Fibroblast of villous mesenchyme (primary cell): ENCODE data around the gene ST3GAL4. TPM values are rescaled to one million over a fixed set of nuclear protein-coding genes. Genes with fewer than 3 reads are reported as not detected.

ENCODE experiments used
- DNase-seq: peaks from one replicate; pipeline ENCODE4 v3.0.0-alpha.2; 2010; ENCODE audit warnings: low read depth
- H3K4me3 ChIP-seq: 2 replicates; pipeline ENCODE4 v1.5.1; 2011; ENCODE audit warnings: low read depth, mild to moderate bottlenecking, low read length
- total RNA-seq: library from RNA; depleted of rRNA; stranded (reverse); fragments of >200 nt; gene quantifications from 2 replicates; pipeline ENCODE4 v1.2.3, GENCODE V29; 2012
- TF ChIP-seq, protein P1 (sequence below): IDR thresholded peaks from 2 replicates; pipeline ENCODE4 v1.5.1; 2012; ENCODE audit warnings: low read depth, mild to moderate bottlenecking, low read length; ENCODE audit not compliant: insufficient read depth

ST3GAL4 gene
- total RNA-seq, 1 donor: 16.8 TPM

DNA sequence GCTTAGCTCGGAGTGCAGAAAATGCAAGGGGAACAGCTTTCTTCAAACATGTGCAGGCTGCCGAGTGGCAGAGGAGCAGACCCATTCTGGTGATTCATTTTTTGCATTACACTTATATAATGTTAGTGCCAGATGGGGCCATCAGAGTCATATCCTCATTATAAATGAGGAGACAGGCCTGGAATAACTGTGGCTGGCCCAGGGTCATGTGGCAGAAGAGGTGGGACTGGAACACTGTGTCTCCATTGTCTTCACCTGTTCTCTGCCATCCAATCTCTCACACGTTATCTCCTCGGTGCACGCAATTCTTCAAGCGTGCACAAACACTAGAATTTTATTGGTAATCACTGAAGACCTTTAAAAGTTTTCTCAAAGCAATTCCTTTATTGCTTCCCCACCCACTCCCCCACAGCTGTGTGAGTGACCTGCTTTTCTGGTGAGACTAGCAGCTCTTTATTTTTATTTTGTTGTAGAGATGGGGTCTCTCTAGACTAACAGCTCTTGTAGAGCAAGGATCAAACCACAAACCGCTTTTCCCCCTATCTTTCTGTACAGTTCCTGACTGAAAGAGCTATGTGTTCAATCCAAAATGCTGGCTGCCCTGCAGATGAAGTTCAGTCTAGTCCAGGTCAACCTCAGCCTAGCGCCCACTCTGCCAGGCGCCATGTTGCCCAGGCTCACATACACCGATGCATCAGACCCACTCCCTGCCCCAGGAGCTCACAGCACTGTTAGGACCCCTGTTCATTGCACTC is 75.3 kb downstream of the ST3GAL4 start:
- TF ChIP-seq, protein P1, sequence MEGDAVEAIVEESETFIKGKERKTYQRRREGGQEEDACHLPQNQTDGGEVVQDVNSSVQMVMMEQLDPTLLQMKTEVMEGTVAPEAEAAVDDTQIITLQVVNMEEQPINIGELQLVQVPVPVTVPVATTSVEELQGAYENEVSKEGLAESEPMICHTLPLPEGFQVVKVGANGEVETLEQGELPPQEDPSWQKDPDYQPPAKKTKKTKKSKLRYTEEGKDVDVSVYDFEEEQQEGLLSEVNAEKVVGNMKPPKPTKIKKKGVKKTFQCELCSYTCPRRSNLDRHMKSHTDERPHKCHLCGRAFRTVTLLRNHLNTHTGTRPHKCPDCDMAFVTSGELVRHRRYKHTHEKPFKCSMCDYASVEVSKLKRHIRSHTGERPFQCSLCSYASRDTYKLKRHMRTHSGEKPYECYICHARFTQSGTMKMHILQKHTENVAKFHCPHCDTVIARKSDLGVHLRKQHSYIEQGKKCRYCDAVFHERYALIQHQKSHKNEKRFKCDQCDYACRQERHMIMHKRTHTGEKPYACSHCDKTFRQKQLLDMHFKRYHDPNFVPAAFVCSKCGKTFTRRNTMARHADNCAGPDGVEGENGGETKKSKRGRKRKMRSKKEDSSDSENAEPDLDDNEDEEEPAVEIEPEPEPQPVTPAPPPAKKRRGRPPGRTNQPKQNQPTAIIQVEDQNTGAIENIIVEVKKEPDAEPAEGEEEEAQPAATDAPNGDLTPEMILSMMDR: no peak
- no peak for DNase-seq

DNA sequence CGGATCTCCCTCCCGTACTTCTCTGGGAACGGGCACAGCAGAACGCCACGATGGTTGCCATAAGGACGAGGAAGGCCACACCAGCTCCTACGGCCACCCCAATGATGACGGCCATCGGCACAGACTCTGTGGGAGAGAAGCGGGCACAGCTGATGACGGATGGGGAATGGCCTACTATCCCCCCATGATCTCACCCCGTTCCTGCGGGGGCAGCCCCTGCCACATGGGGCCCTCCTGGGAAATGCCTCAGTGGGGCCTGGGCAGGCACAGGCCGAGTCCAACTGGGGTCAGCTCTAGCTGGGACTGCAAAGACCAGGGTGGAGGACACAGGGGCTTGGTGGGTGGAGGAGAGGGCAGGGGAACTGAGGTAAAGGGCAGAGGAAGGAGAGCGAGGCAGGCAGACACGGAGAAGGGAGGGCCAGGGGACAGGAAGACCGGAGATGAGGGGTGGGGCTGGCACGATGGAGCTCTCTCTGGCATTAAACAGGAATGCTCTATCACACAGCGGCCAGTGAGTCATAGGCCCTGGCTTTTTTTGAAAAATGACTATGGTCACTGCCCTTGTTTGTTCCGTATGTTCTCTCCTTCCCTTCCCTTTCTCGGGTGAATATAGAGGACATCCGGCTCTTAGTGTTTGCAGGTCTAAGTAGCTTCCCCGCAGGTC is 76.0 kb downstream of the ST3GAL4 start:
- peak; percentile 67 for DNase-seq
- TF ChIP-seq, protein P1: no peak

More for the DNA sequence above, 75.3 kb downstream of the ST3GAL4 start:
- H3K4me3 ChIP-seq: no peak overlapping the region

DNA sequence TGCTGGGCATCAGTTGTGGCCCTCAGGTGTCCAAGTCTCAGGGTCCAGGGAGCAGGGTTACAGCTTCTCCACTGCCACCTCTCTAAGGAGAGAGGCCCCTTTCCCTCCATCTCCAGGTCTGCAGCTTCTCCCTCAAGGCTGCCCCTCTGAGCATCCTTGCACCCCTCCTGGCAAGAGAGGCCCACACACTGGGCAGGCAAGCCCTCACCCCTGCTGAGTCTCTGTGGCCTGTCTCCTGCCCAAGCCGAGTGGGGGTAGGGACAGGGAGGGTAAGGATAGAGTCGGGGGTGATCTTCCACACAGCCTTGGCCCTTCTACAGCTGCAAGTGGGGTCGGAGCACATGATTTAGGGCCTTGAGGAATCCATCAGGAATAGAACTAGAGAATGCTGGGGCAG is 76.6 kb downstream of the ST3GAL4 start:
- no peak overlapping the region for H3K4me3 ChIP-seq
- no peak for DNase-seq
- TF ChIP-seq, protein P1: no peak

More for the DNA sequence above, 76.0 kb downstream of the ST3GAL4 start:
- no peak overlapping the region for H3K4me3 ChIP-seq

DNA sequence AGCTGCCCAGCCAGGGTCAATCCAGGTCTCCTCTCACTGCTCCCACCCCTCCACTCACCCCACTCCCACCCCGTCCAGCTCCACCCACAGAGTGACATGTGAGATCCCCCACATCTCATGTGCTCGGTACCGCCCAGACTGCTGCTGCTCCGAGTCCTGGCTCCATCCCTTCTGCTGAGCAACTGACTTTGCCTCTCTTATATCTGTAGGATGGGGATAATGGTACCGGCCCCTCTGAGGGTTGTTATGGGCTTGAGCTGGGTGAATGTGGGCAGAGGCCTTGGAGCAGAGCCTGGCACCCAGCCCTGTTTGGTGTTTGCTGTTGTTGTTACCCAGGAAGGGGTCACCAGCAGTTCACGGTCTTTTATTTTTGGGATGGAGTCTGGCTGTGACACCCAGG is 77.0 kb downstream of the ST3GAL4 start:
- DNase-seq: no peak
- no peak overlapping the region for H3K4me3 ChIP-seq
- TF ChIP-seq, protein P1: no peak

DNA sequence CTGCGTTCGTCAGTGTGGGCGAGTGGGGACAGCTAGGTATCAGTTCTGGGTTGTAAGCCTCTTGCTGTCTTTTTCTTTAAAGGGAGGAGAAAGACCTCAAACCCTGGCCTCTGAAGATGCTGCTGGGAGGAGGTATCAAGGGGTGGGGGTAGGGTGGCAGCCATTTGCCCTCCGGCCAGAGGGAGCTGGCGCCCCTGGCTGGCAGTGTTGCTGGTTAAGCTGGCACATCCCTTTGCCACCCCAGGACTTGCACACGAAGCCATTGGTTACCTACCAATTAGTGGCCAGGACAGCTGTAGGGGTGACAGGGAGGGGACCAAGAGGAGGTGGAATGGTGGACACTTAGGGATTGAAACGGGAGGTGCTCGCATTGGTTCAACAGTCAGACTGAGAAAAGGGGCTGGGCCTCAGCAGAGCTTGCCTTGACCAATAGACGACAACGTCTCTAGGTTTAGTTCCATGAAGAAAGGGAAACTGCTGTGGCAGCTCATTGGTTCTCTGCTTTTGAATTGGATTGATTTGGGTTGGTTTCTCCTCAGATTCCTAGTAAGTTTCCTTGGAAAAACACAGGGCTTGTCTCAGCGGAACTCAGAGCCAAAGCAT is 77.9 kb downstream of the ST3GAL4 start:
- no peak for DNase-seq
- H3K4me3 ChIP-seq: no peak overlapping the region

More for the DNA sequence above, 77.9 kb downstream of the ST3GAL4 start:
- TF ChIP-seq, protein P1: no peak
